Stimulated activated memory B cell treated with anti-CD40 and anti-IgM and Interleukin-4, amounts not matched to agents 10 μg/mL and 1 μg/mL and 100 μg/mL, for 72 hours (primary cell): Measurements from ENCODE around the gene NENF.

Source experiments
- ATAC-seq: fragments of 150-1000 bp; cut with Tn5 transposase; 2 replicates; pipeline ENCODE4 v1.10.0; 2021
- H3K27ac Mint-ChIP-seq: one replicate; pipeline ENCODE4 v1.8.0; 2022; ENCODE audit warnings: mild to moderate bottlenecking, mixed read lengths
- H3K27me3 Mint-ChIP-seq: one replicate; pipeline ENCODE4 v1.8.0; 2022; ENCODE audit warnings: mixed read lengths
- H3K36me3 Mint-ChIP-seq: one replicate; pipeline ENCODE4 v1.8.0; 2022; ENCODE audit warnings: mixed read lengths
- H3K4me1 Mint-ChIP-seq: one replicate; pipeline ENCODE4 v1.8.0; 2022; ENCODE audit warnings: mixed read lengths
- H3K4me3 Mint-ChIP-seq: one replicate; pipeline ENCODE4 v1.8.0; 2022; ENCODE audit warnings: mild to moderate bottlenecking, moderate library complexity, mixed read lengths
- H3K9me3 Mint-ChIP-seq: one replicate; pipeline ENCODE4 v1.8.0; 2022; ENCODE audit warnings: mixed read lengths

NENF gene

GRCh38 chr1:212415107-212415841, 17.4 kb upstream of the NENF start:
- peak overlapping the region; percentile 86 for H3K27ac Mint-ChIP-seq
- H3K36me3 Mint-ChIP-seq: peaks cover 17% of the 10 kb centered on the region
- H3K4me3 Mint-ChIP-seq: peak overlapping the region; percentile 99
- no peaks in the 10 kb centered on the region for H3K9me3 Mint-ChIP-seq
- H3K27me3 Mint-ChIP-seq: no peaks in the 10 kb centered on the region
- peaks cover 41% of the 10 kb centered on the region for H3K4me1 Mint-ChIP-seq
- ATAC-seq: peak; percentile 2

GRCh38 chr1:212421165-212421564, 11.6 kb upstream of the NENF start:
- Mint-ChIP-seq H3K27ac (no peak overlapping the region), H3K36me3 (no peaks in the 10 kb centered on the region), H3K9me3 (no peaks in the 10 kb centered on the region), H3K4me1 (no peaks in the 10 kb centered on the region), H3K4me3 (no peak overlapping the region), H3K27me3 (no peaks in the 10 kb centered on the region)
- ATAC-seq: no peak

- Mint-ChIP-seq H3K4me3 (no peak overlapping the region), H3K27me3 (no peaks in the 10 kb centered on the region), H3K4me1 (no peaks in the 10 kb centered on the region), H3K9me3 (no peaks in the 10 kb centered on the region), H3K36me3 (no peaks in the 10 kb centered on the region), H3K27ac (no peak overlapping the region)
- no peak for ATAC-seq
These were observed 8.8 kb upstream of the NENF start for GRCh38 chr1:212423879-212424278.

DNA sequence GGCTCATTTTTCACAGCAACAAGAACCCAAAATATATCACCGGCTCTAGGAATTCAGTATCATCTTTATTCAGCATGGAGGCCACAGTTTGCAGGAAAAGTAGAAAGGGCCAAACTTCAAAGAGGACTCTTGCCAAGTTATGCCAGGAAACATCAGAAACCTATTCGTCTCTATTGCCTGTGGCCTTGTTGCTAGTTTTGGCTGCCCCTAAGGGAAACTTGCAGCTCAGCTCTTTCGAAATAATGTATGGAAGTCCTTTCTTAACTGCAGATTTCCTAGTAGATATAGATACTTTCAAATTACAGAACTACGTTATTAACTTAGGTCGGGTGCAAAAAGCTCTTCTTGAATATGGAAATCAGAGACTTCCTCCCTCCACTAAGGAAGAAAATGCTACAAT, 4.2 kb upstream of the NENF start:
- Mint-ChIP-seq H3K4me1 (peaks cover 21% of the 10 kb centered on the region), H3K27ac (no peak overlapping the region), H3K27me3 (no peaks in the 10 kb centered on the region), H3K36me3 (no peaks in the 10 kb centered on the region), H3K9me3 (no peaks in the 10 kb centered on the region), H3K4me3 (no peak overlapping the region)
- ATAC-seq: no peak

- H3K4me3 Mint-ChIP-seq: no peak overlapping the region
- H3K27me3 Mint-ChIP-seq: no peaks in the 10 kb centered on the region
- no peak overlapping the region for H3K27ac Mint-ChIP-seq
- H3K36me3 Mint-ChIP-seq: peaks cover 5% of the 10 kb centered on the region
- no peaks in the 10 kb centered on the region for H3K9me3 Mint-ChIP-seq
- H3K4me1 Mint-ChIP-seq: peaks cover 34% of the 10 kb centered on the region
- no peak for ATAC-seq
These were observed 2.3 kb upstream of the NENF start for GRCh38 chr1:212430416-212430815.

DNA sequence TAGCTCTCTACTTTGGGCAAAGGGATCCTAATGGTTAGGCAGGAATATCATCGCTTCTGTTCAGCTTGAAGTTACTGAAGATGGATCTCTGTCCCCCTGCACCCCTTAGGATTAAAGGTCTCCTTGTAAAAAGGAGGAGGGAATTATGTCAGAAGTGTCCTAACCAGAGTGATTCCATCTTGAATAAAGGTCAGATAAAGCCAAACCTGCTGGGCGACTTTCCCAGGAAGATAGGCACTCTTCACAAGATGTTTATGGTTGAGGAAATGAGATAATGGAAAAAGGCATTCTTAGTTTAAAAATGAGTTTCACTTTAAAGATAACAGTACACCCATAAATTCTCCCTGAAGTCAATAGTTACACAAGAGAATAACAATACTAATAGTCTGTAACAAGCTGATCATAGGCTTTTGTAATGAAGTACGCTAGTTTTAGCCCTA, 1.7 kb upstream of the NENF start:
- peaks cover 34% of the 10 kb centered on the region for H3K4me1 Mint-ChIP-seq
- no peak overlapping the region for H3K4me3 Mint-ChIP-seq
- H3K27ac Mint-ChIP-seq: no peak overlapping the region
- no peak for ATAC-seq
- no peaks in the 10 kb centered on the region for H3K27me3 Mint-ChIP-seq
- H3K36me3 Mint-ChIP-seq: peaks cover 5% of the 10 kb centered on the region
- H3K9me3 Mint-ChIP-seq: no peaks in the 10 kb centered on the region

DNA sequence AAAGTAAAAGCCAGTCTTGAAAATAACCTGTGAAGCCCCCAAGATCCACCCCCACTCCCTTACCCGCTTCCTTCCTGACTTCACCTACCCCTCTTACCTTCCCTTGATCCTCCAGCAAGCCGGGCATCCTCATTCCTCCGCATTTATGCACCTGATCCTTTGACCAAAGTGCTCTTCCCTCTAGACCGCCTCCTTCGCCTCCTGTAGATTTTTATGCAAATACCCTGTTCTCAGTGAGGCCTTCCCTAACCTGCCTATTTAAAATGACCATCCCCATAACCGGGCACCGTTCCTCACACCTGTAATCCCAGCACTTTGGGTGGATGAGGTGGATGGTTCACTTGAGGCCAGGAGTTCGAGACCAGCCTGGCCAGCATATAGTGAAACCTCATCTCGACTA, 1.1 kb upstream of the NENF start:
- H3K27me3 Mint-ChIP-seq: no peaks in the 10 kb centered on the region
- ATAC-seq: no peak
- H3K9me3 Mint-ChIP-seq: no peaks in the 10 kb centered on the region
- H3K36me3 Mint-ChIP-seq: peaks cover 5% of the 10 kb centered on the region
- H3K27ac Mint-ChIP-seq: peak overlapping the region; percentile 72
- no peak overlapping the region for H3K4me3 Mint-ChIP-seq
- peaks cover 34% of the 10 kb centered on the region for H3K4me1 Mint-ChIP-seq

- Mint-ChIP-seq H3K36me3 (peaks cover 5% of the 10 kb centered on the region), H3K27ac (peak overlapping the region; percentile 72), H3K4me3 (peak overlapping the region; percentile 80), H3K9me3 (no peaks in the 10 kb centered on the region), H3K4me1 (peaks cover 34% of the 10 kb centered on the region), H3K27me3 (no peaks in the 10 kb centered on the region)
- no peak for ATAC-seq
These were observed 454 bp upstream of the NENF start for GRCh38 chr1:212432272-212432660.

DNA sequence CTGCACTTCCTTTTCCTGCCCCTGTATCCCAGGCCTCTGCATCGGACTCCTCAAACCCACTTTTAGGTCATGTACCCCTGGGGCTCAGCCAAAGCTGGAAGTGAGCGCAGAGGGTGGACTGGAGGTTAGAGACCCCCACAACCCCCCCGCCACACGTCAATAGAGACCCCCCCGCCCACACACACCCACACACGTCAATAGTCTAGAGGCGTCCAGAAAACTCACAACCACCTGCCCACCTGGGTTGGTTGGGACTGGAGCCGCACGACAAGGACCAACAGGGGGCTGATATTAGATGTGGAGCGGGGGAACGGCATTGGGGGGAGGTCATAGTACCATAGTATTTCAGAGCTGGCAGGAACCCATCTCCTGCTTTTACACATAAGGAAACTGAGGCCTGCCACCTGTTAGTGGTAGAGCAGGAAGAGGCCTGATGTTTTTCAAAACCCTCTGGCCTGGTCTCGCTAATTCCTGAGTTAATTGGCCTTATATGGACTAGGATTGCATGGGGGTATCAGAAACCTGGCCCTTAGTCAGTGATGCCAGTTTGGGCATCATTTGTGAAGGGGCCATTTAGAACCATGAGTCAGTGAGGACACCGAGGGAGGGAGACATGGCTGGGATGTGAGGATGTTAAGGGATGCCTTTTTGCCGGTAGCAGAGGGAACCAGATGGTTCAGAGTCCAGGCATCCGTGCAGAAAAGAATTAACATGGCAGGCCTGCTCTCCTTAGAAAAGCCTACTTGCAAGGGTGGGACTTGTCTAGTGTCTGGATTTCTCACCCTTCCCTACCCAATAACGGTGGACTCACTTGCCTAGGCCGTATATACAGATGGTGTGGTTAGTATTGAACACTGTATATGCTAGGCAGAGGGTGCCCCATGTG, 1.1 kb downstream of the NENF start:
- H3K27me3 Mint-ChIP-seq: no peaks in the 10 kb centered on the region
- H3K27ac Mint-ChIP-seq: peak overlapping the region; percentile 48
- no peak for ATAC-seq
- H3K9me3 Mint-ChIP-seq: no peaks in the 10 kb centered on the region
- H3K36me3 Mint-ChIP-seq: peaks cover 5% of the 10 kb centered on the region
- H3K4me3 Mint-ChIP-seq: peak overlapping the region; percentile 79
- peaks cover 34% of the 10 kb centered on the region for H3K4me1 Mint-ChIP-seq

DNA sequence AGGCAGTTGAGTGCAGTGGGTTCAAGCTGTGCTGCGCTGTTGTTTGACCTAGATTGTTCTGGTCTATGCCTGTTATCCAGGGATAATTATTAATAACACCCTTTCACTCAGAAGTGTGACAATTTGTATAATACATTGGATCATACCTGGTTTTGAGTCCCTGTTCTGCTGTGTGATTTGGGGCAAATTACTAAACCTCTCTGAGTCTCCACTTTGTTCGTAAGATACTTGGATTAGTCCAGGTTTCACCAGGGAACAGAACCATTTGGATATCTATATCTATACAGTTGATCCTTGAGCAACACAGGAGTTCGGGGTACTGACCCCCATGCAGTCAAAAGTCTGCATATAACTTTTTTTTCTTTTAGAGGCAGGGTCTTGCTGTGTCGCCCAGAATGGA, 2.3 kb downstream of the NENF start:
- Mint-ChIP-seq H3K4me3 (no peak overlapping the region), H3K4me1 (peaks cover 39% of the 10 kb centered on the region), H3K27ac (no peak overlapping the region), H3K9me3 (no peaks in the 10 kb centered on the region), H3K27me3 (no peaks in the 10 kb centered on the region), H3K36me3 (peaks cover 5% of the 10 kb centered on the region)
- ATAC-seq: no peak

GRCh38 chr1:212437179-212437798, 4.6 kb downstream of the NENF start:
- Mint-ChIP-seq H3K27ac (no peak overlapping the region), H3K27me3 (no peaks in the 10 kb centered on the region)

GRCh38 chr1:212438831-212439237, 6.1 kb downstream of the NENF start:
- Mint-ChIP-seq H3K9me3 (no peaks in the 10 kb centered on the region), H3K27me3 (no peaks in the 10 kb centered on the region), H3K4me1 (peaks cover 15% of the 10 kb centered on the region), H3K36me3 (peaks cover 11% of the 10 kb centered on the region), H3K4me3 (no peak overlapping the region), H3K27ac (no peak overlapping the region)
- ATAC-seq: no peak

More at GRCh38 chr1:212437179-212437798, 4.6 kb downstream of the NENF start:
- no peak for ATAC-seq
- Mint-ChIP-seq H3K36me3 (peaks cover 9% of the 10 kb centered on the region), H3K4me1 (peaks cover 24% of the 10 kb centered on the region), H3K4me3 (no peak overlapping the region), H3K9me3 (no peaks in the 10 kb centered on the region)

DNA sequence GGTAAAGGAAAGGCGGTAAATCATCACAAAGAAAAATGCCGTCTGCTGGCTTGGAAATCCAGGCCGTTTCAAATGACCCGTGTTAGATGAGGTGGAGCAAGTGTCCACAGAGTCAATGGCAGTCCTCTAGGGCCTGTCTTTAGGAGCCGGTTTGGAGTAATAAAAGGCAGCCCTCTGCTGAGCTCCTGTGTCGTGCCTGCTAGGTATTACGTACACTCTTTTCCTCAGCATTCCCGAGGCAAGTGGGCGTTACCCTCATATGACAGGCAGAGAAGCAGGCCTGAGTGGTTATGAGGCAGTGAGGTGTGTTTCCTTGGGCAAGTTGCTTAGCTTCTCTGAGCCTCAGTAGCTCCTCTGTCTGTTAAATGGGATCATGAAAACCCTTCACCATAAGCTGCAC, 7.7 kb downstream of the NENF start:
- ATAC-seq: no peak
- Mint-ChIP-seq H3K27me3 (no peaks in the 10 kb centered on the region), H3K36me3 (peaks cover 21% of the 10 kb centered on the region), H3K27ac (no peak overlapping the region), H3K4me1 (peaks cover 6% of the 10 kb centered on the region), H3K9me3 (no peaks in the 10 kb centered on the region), H3K4me3 (no peak overlapping the region)

DNA sequence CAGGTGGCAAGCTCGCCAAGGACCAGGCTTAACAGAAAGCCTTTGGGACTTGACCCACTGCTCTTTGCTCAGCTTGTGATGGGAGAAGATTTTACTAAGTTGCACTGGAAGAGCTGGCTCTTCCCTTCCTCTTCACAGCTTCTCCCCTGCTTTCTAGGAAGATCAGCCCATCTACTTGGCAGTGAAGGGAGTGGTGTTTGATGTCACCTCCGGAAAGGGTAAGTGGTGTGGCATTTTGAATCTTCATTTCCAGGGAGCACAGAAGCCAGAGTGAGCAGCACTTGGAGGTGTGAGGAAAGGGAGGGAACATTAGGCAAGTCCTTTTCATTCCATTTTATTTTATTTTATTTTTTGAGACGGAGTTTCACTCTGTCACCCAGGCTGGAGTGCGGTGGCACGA, 9.7 kb downstream of the NENF start:
- Mint-ChIP-seq H3K9me3 (no peaks in the 10 kb centered on the region), H3K4me1 (peaks cover 6% of the 10 kb centered on the region), H3K4me3 (no peak overlapping the region), H3K27me3 (no peaks in the 10 kb centered on the region), H3K27ac (no peak overlapping the region), H3K36me3 (peaks cover 23% of the 10 kb centered on the region)
- no peak for ATAC-seq

DNA sequence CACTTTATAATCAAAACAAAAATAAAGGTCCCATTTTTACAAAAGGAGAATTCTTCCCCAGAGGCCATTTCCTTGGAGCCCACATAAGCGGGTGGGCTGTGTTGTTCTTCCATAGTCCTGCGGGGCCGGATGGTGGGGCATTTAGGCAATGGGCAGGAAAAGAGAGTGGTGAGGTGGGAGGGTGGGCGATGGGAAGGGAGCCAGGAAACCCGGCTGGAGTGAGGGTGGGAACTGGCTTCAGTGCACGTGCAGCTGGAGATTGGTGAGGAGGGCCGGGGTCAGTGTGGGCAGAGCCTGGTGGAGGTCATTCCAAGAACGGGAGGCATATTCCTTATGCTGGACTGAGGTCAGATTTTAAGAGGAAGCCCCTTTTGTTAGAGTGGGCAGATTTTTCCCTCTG, 13.6 kb downstream of the NENF start:
- ATAC-seq: no peak
- no peak overlapping the region for H3K4me3 Mint-ChIP-seq
- no peak overlapping the region for H3K27ac Mint-ChIP-seq
- no peaks in the 10 kb centered on the region for H3K27me3 Mint-ChIP-seq
- H3K36me3 Mint-ChIP-seq: peaks cover 23% of the 10 kb centered on the region
- H3K4me1 Mint-ChIP-seq: no peaks in the 10 kb centered on the region
- no peaks in the 10 kb centered on the region for H3K9me3 Mint-ChIP-seq
